NCI-H146 treated with DMSO at 0.1 percent for 48 hours (cell line): ENCODE data around the gene METTL21A.

Source experiments
- DNase-seq: peaks from one replicate; lab custom pipeline; 2025; ENCODE audit not compliant: unreplicated experiment; lab: John Stamatoyannopoulos, UW

Gene METTL21A

DNA sequence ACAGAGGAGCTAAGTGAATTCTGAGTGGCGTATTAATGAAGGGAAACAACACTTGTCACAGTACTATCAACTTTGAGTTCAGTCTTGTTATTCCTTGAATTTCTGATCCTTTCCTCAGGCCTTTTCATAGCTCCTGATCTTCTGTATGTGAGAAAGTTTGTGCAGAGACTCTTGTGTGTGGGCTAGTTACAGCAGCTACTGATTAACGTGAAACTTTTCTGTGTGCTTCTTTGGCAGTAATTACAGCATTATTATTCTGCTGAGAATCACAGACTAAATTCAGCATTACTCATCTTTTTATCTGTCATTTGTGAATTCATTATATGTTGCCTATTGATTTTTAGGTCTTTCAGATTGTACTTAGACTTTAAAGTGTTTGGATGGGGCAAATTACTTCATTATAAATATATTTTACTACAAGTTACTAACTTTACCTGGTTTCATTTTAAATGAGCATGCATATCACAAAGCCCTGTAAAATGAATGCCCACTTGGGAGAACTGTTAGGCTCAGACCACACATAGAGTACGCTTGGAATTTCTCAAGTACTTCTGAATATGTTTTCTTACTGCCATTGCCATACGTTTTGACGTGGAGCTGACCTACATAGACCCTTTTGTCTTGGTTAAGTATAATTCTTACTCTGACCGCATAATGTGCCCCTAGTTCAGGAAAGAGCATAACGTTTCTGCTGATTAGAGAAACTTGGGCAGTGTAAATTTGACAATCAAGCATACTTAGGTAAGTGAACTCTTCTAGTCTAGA is 59.3 kb downstream of the METTL21A start:
- no peak for DNase-seq
